B cell (primary cell): ENCODE results near the gene LRRC7. TPM values are rescaled to one million over a fixed set of nuclear protein-coding genes. Genes with fewer than 3 reads are reported as not detected.

Source experiments
- ATAC-seq: fragments of 200-7000 bp; cut with Tn5 transposase; one replicate; pipeline ENCODE4 v1.10.0; 2021; ENCODE audit warnings: low read depth, mild to moderate bottlenecking, moderate number of reproducible peaks, moderate library complexity
- CTCF ChIA-PET: fragments of 350-600 bp; sonication (Branson Sonifier 250); formaldehyde crosslinking; loops from one replicate; lab custom pipeline; 2021; ENCODE audit warnings: antibody characterized with exemption, inconsistent platforms; lab: Charles Lee
- POLR2A ChIA-PET: fragments of 350-600 bp; sonication (Branson Sonifier 250); formaldehyde crosslinking; loops from one replicate; lab custom pipeline; 2021; ENCODE audit warnings: antibody characterized with exemption; lab: Charles Lee
- DNase-seq: peaks from one replicate; pipeline ENCODE4 v3.0.0; 2013
- H2AFZ ChIP-seq: 2 replicates; pipeline ENCODE4 v1.6.1; 2012; ENCODE audit warnings: mild to moderate bottlenecking, low read depth, low read length; ENCODE audit not compliant: insufficient read depth, poor library complexity, severe bottlenecking
- H3K27ac ChIP-seq, 2 donors: 1 replicate in 1 of 2; 2 replicates in 1 of 2; pipeline ENCODE4 v1.5.1; 2012 to 2013; ENCODE audit warnings: low read length in 2 of 2, mild to moderate bottlenecking in 2 of 2, moderate library complexity in 1 of 2
- H3K27me3 ChIP-seq, 4 experiments: fragments of 200-600 bp in 1 of 4; sonication (generic) in 1 of 4; replicated peaks in 1 of 4; 1 replicate in 2 of 4; 2 replicates in 2 of 4; pipeline versions ENCODE4 v1.6.1 to v1.7.0; 2013 to 2016; ENCODE audit warnings: low read length in 3 of 4, mild to moderate bottlenecking in 2 of 4, mixed read lengths in 1 of 4, moderate library complexity in 1 of 4; ENCODE audit not compliant: insufficient read depth in 4 of 4, control insufficient read depth in 3 of 4; ENCODE audit errors: control extremely low read depth in 1 of 4
- H3K36me3 ChIP-seq, 2 experiments: replicated peaks in 1 of 2; 1 replicate in 1 of 2; 2 replicates in 1 of 2; pipeline versions ENCODE4 v1.6.1 to v1.7.1; 2013; ENCODE audit warnings: low read length in 1 of 2; ENCODE audit not compliant: insufficient read depth in 2 of 2, control insufficient read depth in 1 of 2; ENCODE audit errors: control extremely low read depth in 1 of 2, extremely low read depth in 1 of 2
- H3K4me1 ChIP-seq, 2 donors: fragments of 200-600 bp in 1 of 2; sonication (generic) in 1 of 2; 1 replicate in 1 of 2; 2 replicates in 1 of 2; pipeline versions ENCODE4 v1.5.1 to v1.6.1; 2013 to 2017; ENCODE audit warnings: low read length in 2 of 2; ENCODE audit not compliant: control insufficient read depth in 2 of 2, insufficient read depth in 2 of 2
- H3K4me2 ChIP-seq: replicated peaks from 2 replicates; pipeline ENCODE3; 2012; ENCODE audit warnings: mild to moderate bottlenecking, low read depth, low read length; ENCODE audit not compliant: poor library complexity, severe bottlenecking
- H3K4me3 ChIP-seq, 5 experiments: fragments of 200-600 bp in 1 of 5; sonication (generic) in 1 of 5; 1 replicate in 3 of 5; 2 replicates in 2 of 5; pipeline versions ENCODE4 v1.5.1 to v1.7.0; 2011 to 2016; ENCODE audit warnings: low read length in 4 of 5, mild to moderate bottlenecking in 4 of 5, low read depth in 2 of 5, control low read depth in 1 of 5, moderate library complexity in 1 of 5; ENCODE audit not compliant: insufficient read depth in 1 of 5; ENCODE audit errors: control extremely low read depth in 1 of 5, extremely low read depth in 1 of 5
- H3K79me2 ChIP-seq: fragments of 200-600 bp; sonication (generic); one replicate; pipeline ENCODE4 v1.6.0; 2016; ENCODE audit warnings: low read length; ENCODE audit not compliant: control insufficient read depth, insufficient read depth
- H3K9ac ChIP-seq: fragments of 200-600 bp; sonication (generic); 2 replicates; pipeline ENCODE4 v1.6.1; 2017; ENCODE audit warnings: mild to moderate bottlenecking, low read length, moderate library complexity
- H3K9me3 ChIP-seq, 3 donors: one replicate each; pipeline versions ENCODE4 v1.6.1 to v1.7.1; 2013; ENCODE audit warnings: low read length in 2 of 3; ENCODE audit not compliant: control insufficient read depth in 2 of 3, insufficient read depth in 1 of 3; ENCODE audit errors: control extremely low read depth in 1 of 3
- H4K20me1 ChIP-seq: 2 replicates; pipeline ENCODE4 v1.6.0; 2012; ENCODE audit warnings: mild to moderate bottlenecking, low read length; ENCODE audit not compliant: insufficient read depth, control insufficient read depth, poor library complexity, severe bottlenecking
- H3K27ac Mint-ChIP-seq: one replicate; pipeline ENCODE4 v1.8.0; 2021; ENCODE audit warnings: mixed read lengths
- H3K27me3 Mint-ChIP-seq: one replicate; pipeline ENCODE4 v1.8.0; 2021; ENCODE audit warnings: mixed read lengths
- H3K4me1 Mint-ChIP-seq: one replicate; pipeline ENCODE4 v1.8.0; 2021; ENCODE audit warnings: mixed read lengths
- H3K4me3 Mint-ChIP-seq: one replicate; pipeline ENCODE4 v1.8.0; 2021; ENCODE audit warnings: mixed read lengths
- H3K9me3 Mint-ChIP-seq: one replicate; pipeline ENCODE4 v1.8.0; 2022; ENCODE audit warnings: mixed read lengths; ENCODE audit not compliant: insufficient read depth
- EZH2 ChIP-seq: IDR thresholded peaks from 2 replicates; pipeline ENCODE4 v1.6.1; 2012; ENCODE audit warnings: borderline replicate concordance, low read depth, mild to moderate bottlenecking, moderate library complexity, low read length; ENCODE audit not compliant: insufficient read depth, poor library complexity, severe bottlenecking
- WGBS: methylation state at CpG from one replicate; pipeline ENCODE4 v1.1.5; 2013; ENCODE audit warnings: missing lambda C conversion rate; ENCODE audit not compliant: insufficient coverage; 5-methylcytosine and 5-hydroxymethylcytosine counted together
- intact Hi-C: fragments of 100-400 bp; cut with micrococcal nuclease; formaldehyde crosslinking; loops from one replicate; pipeline ENCODE4 v1.10.0; 2022
- polyA plus RNA-seq: library from polyadenylated mRNA; depleted of rRNA; stranded (reverse); fragments of >200 nt; gene quantifications from 2 replicates; pipeline ENCODE4 v1.2.3, GENCODE V29; 2012
- total RNA-seq, 2 donors: library from RNA; stranded (reverse); fragments of 120-200 nt in 1 of 2; gene quantifications; 1 replicate in 1 of 2; 2 replicates in 1 of 2; pipeline versions ENCODE4 v1.2.3 to v1.2.4, GENCODE V29; 2013 to 2022
- TF ChIP-seq, protein P1 (sequence below): fragments of 200-600 bp; IDR thresholded peaks from one replicate; pipeline ENCODE4 v1.8.0; 2022; ENCODE audit warnings: antibody characterized with exemption, mild to moderate bottlenecking

The LRRC7 gene
- total and polyA plus RNA-seq, 2 donors (not counting 1 experiment from before 2014, with no cell fraction given) = not detected

DNA sequence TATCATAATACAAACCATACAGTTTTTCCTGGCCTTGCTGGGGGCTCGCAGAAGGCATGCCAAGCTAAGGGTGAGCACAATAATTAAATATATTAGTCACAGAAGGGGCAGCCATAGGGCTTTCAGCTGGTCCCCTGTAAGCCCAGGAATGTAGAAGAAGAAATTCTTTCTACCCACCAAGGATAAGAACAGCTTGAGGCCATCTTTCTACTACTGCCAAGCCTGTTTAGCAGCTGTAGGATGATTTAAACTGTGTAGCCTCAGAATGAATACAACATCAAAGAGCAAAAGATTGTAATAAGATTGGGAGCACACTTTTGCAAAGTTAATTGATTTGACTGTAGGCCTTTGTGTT, 171.5 kb downstream of the LRRC7 start:
- no peaks in the 10 kb centered on the region for H3K36me3 ChIP-seq
- no peak overlapping the region for H3K4me3 Mint-ChIP-seq
- H3K27ac ChIP-seq = no peak overlapping the region
- H3K9me3 Mint-ChIP-seq = no peaks in the 10 kb centered on the region
- no peaks in the 10 kb centered on the region for H3K79me2 ChIP-seq
- intact Hi-C loops = no loop called here
- H4K20me1 ChIP-seq = no peaks in the 10 kb centered on the region
- H3K27me3 ChIP-seq = no peaks in the 10 kb centered on the region
- H2AFZ ChIP-seq = no peak overlapping the region
- no peaks in the 10 kb centered on the region for H3K9me3 ChIP-seq
- H3K27me3 Mint-ChIP-seq = no peaks in the 10 kb centered on the region
- no peak overlapping the region for H3K27ac Mint-ChIP-seq
- ChIA-PET POLR2A (no interaction called here), CTCF (interaction anchor here (2.8 to 5.0 kb wide), 3 partner anchors 12 to 1622 kb away, joined by 11 to 68 read pairs (median 54); no protein-coding TSS in a partner anchor)
- TF ChIP-seq EZH2 = no peak
- TF ChIP-seq, protein P1, sequence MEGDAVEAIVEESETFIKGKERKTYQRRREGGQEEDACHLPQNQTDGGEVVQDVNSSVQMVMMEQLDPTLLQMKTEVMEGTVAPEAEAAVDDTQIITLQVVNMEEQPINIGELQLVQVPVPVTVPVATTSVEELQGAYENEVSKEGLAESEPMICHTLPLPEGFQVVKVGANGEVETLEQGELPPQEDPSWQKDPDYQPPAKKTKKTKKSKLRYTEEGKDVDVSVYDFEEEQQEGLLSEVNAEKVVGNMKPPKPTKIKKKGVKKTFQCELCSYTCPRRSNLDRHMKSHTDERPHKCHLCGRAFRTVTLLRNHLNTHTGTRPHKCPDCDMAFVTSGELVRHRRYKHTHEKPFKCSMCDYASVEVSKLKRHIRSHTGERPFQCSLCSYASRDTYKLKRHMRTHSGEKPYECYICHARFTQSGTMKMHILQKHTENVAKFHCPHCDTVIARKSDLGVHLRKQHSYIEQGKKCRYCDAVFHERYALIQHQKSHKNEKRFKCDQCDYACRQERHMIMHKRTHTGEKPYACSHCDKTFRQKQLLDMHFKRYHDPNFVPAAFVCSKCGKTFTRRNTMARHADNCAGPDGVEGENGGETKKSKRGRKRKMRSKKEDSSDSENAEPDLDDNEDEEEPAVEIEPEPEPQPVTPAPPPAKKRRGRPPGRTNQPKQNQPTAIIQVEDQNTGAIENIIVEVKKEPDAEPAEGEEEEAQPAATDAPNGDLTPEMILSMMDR = no peak
- no peak overlapping the region for H3K9ac ChIP-seq
- no peak for ATAC-seq
- no peak overlapping the region for H3K4me2 ChIP-seq
- no peaks in the 10 kb centered on the region for H3K4me1 Mint-ChIP-seq
- DNase-seq = no peak
- WGBS = no CpG with 5 or more reads among the region's 1 CpG
- no peaks in the 10 kb centered on the region for H3K4me1 ChIP-seq
- no peak overlapping the region for H3K4me3 ChIP-seq

DNA sequence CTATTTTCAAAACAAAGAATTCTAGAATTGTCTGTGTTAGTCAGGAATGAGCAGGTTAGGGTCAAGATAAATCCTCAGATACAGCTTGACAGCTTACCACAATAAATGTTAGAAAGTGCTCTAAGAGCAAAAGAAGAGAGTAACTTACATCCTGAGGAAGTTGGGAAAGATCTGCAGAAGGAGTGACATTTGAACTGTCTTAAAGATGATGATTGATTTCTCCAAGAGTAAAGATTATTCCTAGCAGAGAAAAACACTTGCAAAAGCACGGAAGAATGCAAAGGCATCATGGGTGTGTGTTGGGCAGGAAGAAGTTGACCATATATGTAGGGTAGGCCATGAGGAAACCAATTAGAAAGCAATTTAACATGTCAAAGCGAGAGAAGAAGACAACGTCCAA, 175.4 kb downstream of the LRRC7 start:
- H4K20me1 ChIP-seq = no peaks in the 10 kb centered on the region
- TF ChIP-seq, protein P1 = no peak
- no peak for TF ChIP-seq EZH2
- no peaks in the 10 kb centered on the region for H3K36me3 ChIP-seq
- Mint-ChIP-seq H3K4me1 (no peaks in the 10 kb centered on the region), H3K9me3 (no peaks in the 10 kb centered on the region), H3K27me3 (no peaks in the 10 kb centered on the region), H3K27ac (no peak overlapping the region), H3K4me3 (no peak overlapping the region)
- DNase-seq (no peak), ATAC-seq (no peak)
- CTCF ChIA-PET = no interaction called here
- H2AFZ ChIP-seq = no peak overlapping the region
- intact Hi-C loops = no loop called here
- H3K4me1 ChIP-seq = no peaks in the 10 kb centered on the region
- H3K4me3 ChIP-seq = no peak overlapping the region
- H3K27me3 ChIP-seq = no peaks in the 10 kb centered on the region
- H3K27ac ChIP-seq = no peak overlapping the region
- no peak overlapping the region for H3K4me2 ChIP-seq
- H3K9ac ChIP-seq = no peak overlapping the region
- 81% methylated on average over 3 of the region's 3 CpGs for WGBS
- POLR2A ChIA-PET = no interaction called here
- H3K79me2 ChIP-seq = no peaks in the 10 kb centered on the region
- H3K9me3 ChIP-seq = no peaks in the 10 kb centered on the region
